ENCODE results near the gene RNF214.

GRCh38 chr11:117188620-117189081 lies 43.8 kb upstream of the RNF214 start:
- no peak for TF ChIP-seq CTCF (IDR thresholded peaks at IDR 0.05; ENCODE audit: low read depth, low read length)
- no peak for TF ChIP-seq EZH2phosphoT487 (IDR thresholded peaks at IDR 0.05; ENCODE audit: low read depth)
